ENCODE results near the gene ATXN1.
"Not testable (repeated sequence)": the region's sequence is repeated elsewhere in the genome, so short reads cannot be mapped to it uniquely, and the experiment has no call there.

The ATXN1 gene

DNA sequence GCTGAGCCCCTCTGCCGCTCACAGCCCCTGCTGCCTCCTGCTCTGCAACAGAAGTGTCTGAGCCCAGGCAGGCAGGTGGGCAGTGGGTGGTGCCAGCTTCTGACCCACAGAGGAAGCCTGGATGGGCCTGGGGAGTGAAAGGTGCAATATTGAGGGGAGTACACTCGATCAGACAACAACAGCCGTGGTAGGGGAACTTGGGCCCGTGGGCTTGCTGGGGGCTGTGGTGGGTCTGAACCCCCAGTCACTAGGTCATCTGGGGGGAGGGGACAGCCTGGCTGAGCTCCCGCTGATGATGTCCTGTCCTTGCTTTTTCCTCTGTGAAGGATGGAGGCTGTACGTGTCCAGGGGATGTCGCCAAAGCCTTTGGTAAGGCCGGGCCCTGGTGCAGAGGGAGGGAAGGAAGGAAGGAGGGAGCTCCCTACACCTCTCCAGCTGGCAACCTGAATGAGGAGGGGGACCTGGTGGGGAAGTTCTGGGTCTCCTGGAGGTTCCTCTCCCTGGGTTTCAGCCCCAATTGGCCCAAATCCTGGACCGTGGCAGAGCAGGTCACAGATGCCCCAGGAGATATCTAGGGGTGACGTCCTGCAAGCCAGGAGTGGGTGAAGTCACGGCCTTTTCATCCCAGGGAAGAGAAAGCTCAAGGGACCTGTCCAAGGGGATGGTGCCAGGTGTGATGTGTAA is 475.7 kb downstream of the ATXN1 start:
- DNase-seq: no peak

DNA sequence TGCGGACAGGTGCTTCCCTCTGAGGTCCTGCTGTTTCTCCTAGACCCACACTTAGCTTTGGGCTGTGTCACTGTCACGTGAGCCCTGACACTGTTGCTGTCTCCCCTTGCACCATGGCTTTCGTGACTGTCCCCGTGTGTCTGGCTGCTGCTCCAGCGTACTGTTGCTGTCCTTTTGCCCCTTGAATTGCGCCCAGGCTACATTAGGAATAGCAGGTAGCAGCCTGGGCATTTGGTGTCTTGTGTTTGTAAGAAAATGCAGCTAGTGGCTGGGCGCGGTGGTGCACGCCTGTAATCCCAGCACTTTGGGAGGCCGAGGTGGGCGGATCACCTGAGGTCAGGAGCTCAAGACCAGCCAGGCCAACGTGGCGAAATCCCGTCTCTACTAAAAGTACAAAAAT is 476.8 kb downstream of the ATXN1 start:
- no peak for DNase-seq

DNA sequence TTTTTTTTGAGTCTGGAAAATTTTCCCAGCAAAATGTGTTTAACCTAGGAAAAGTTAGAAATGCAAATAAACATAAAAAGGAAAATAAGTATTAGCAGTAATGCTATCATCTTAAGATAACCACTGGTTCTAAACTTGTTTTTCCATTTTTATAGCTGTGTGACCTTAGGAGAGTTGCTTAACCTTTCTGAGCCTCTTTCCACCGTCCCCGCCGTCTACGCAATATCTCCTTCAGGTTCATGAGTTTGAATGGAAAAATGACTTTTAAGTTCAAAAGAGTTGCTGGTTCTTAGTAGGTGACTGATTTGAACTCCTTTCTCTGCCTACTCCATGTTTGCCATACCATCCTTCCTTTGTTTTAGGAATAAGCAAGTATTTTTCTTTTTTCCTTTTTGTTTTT is 478.9 kb downstream of the ATXN1 start:
- no peak for DNase-seq

DNA sequence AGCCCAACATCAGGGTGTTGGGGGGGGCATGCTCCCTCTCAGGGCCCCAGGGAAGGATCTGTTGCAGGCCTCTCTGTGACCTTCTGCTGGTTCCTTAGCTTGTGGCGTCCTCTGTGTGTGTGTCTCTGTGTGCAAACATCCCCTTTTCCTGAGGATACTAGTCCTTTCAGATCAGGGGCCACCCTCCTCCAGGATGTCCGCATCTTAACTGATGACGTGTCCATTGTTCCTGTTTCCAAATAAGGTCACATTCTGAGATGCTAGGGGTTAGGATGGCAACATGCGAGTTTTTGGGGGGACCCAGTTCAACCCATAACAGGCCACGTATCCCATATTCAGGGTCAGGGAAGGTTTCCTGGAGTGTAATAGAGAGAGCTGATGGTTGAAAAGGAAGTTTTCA is 482.0 kb downstream of the ATXN1 start:
- DNase-seq: no peak

DNA sequence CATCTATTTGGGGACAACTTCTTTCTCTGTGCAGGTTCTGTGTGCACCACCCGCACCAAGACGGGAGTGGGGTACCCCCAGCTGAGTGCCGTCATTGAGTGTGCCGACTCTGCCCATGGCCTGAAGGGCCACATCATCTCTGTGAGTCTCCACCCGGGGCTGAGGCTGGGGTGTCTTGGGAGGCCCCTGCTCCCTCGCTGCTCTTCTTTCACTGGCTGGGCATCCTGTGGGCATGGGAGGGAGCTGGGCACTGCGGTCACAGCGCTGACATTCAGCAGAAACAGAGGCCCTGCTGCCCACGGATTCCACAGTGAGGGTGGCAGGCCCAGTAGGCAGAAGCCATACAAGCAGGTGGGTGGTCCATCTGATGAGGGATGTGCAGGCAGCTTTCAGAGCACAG is 482.5 kb downstream of the ATXN1 start:
- no peak for DNase-seq

DNA sequence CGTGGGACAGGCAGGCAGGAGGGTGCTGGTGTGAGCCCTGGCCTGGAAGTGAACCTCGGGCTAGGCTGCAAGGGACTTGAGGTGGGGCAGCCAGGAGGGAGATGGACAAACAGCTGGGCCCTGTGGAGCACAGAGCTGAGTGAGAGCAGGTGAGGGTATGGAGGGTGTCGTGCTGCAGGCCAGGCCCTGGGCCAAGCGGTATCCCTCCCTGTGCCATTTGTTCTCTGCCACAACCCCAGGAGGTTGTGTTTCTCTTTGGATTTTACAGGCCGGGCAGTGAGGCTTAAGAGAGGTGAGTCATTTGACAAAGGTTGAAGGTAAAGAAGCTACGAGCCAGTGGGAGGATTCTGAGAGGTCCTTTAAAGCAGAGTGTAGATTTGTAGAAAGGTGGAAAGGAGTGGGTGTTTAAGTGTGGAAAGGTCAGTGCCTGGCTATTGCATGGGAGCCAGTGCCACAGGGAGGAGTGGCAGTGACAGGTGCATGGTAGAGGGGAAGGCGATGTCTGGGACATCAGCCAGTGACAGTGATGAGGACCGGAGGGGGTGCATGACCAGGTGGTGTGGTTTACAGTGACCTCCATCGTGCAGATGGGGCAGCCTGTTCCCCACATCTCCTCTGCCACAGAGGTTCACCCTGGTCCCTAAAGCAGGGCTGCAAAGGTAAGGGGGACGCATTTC is 483.1 kb downstream of the ATXN1 start:
- DNase-seq: no peak

DNA sequence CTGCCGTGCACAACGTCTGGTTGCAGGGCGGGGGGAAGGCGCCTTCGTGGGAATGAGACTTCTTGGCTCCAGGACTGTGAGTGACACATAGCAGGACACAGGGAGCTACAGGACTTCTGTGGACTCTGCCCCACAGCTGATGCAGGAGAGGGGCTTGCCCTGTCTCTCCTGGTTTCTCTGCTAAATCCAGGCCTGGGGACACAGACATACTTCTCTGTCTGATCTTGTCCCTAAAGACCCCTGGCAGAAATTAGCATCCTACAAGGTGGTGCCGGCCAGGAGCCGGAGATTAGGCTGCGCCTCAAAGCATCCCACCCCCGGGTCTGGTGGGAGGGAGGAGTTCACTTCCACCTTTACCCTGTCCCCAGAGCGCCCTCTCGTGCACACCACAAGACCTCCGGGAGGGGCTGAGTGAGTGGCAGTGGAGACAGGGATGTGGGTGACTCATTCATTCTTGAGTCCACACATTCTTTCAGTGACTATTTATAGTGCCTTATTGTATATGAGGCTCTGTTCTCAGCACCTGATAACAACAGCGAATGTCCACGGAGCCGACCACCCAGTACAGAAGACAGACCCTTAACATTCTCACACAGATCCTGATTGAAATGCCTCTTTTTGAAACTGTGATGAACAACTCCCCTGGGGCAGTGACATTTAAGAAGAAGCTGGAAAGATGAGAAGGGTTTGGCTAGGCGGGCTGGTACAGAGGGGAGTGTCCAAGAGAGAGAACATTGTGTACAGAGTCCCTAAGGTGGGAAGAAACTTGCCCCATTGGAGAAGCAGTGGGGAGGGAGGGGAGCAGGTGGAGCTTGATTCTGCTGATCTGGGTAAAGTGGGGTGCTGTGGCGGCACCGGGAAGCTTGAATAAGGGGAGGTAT is 483.9 kb downstream of the ATXN1 start:
- DNase-seq: no peak

DNA sequence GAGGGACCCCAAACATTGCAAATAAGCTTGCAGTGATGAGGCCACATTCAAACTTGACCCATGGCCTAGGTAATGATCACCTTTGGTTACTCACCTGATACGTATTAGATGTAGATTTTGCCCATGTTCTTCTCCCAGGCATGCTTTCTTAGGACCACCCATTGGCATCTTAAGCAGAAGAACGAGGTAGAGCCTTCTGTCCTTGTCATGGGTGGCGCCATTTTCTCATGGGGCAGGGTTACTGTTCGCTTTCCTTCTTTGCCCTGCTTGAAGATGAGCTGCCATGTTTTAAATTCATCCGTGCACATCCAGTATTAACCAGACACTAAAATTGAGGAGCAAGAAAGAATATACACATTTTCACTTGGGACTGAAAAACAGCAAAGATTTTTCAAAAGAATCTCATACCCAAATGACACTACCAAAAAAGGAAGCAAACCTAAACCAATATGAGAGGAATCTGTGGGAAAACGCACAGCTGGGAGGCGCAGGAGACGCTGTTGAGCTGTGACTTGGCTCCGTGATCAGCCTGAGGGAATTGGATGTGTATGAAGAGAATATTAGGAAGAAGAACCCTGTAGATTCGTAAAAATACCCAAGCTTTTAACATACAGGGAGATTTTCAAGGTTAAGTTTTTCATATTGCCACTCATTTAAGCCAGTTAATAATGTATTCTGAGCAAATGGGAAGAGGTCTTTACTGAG is 486.2 kb downstream of the ATXN1 start:
- DNase-seq: no peak

DNA sequence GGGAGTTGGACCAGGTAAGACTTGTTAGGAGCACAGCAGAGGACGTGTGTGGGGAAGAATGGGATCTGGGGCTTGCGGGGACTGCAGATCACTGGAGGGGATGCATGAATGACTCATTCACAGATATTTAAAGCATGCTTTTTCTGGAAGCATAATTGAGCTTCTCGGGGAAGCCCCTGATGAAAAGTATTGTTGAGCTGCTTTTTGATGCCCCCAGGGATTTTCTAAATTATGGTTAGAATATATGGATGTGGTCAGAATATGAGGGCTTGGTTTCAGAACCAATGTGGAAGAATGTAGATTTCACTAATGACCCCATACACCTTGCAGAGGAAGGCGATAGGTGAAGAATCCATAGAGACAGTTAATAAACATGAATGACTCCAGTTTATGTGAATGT is 486.8 kb downstream of the ATXN1 start:
- no peak for DNase-seq

DNA sequence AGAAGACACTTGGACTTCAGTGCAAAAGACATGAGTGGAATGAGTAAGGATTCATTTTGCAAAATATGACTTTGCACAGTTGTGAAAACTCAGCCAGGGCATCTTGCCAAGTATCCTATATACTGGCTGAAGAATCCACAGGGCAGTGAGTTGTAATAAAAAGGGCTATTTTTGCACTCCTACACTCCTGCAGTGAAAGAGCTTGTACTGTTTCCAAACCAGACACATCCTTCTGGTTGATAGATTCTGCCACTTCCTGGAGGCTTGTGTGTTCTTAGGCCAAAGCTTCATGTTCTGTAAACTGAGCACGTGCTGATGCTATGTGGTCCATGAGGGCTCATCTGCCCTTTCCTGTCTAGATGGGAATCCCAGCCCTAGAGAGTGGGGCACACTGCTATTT is 488.0 kb downstream of the ATXN1 start:
- no peak for DNase-seq

DNA sequence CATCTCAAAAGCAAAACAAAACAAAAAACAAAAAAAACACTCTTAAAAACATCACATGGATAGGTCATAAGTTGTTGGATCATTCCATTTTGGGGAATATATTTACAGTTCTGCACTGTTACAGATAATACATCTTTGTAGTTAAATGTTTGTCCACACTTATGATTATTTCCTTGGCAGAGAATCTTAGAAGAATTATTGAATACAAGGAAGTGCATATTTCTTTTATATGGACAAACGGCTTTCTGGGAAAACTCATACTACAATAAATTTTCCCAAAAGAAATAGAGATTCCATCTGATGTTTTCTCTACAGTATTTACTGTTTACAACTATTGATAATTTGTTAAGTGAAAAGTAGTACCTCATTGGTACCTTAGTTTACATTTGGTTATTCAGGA is 489.1 kb downstream of the ATXN1 start:
- DNase-seq: no peak

DNA sequence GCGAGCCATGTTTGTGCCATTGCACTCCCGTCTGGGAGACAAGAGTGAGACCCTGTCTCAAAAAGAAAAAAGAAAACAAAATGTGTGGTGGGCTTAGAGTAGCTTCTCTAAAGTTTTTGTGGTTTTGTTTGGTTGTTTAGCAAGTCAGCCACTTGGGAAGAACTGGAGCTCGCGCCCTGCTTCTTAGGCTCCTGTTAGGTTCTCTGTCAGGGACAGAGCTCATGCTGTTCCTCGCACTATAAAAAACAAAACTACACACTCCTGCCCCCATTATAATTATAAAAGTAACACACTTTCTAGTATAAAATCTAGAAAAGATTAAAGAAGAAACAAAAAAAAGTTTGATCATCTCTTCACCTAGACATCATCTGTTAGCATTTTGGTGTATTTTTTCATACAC is 489.8 kb downstream of the ATXN1 start:
- no peak for DNase-seq

DNA sequence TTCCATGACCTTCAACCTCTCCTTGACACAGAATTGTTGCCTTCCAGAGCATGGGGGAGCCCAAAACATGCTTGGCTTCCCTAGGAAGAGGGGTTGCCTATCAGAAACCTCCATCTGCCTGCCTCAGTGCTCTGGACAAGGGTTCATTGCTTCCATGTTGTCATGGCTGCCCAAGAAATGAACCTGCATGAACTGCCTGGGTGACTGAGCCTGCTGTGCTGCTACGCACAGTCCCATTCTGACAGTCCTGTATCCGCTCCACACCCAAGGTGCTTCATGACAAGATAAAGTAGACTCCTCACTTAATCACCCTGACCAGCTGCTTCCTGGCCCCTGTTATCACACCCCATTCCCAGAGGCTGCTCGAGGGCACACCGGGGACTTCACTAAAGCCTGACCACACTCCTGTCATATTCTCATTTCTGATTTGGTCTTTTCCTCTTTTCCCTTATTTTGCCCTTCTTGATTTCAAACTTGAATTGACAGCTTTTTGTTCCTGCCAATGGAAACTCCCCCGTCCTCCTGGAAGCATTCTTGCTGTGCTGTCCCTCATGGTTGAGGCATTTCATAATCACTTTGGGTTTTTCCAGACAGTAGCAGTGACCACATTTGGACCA is 491.0 kb downstream of the ATXN1 start:
- no peak for DNase-seq

DNA sequence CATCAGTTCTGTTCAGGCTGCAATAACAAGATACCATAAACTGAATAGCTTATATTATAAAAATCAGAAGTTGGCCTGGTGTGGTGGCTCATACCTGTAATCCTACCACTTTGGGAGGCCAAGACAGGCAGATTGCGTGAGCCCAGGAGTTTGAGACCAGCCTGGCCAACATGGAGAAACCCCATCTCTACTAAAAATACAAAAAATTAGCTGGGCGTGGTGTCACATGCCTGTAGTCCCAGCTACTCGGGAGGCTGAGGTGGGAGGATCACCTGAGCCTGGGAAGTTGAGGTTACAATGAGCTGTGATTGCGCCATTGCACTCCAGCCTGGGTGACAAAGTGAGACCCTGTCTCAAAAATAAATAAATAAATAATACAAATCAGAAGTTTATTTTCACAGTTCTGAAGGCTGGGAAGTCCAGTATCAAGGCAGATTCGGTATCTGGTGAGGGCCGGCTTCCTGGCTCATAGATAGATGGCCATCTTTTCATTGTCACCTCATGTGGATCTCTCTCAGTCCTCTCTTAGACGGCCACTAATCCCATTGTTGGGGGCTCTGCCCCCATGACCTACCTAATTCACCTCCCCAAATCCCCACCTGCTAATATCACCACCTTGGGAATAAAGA is 491.7 kb downstream of the ATXN1 start:
- not testable (repeated sequence) for DNase-seq

DNA sequence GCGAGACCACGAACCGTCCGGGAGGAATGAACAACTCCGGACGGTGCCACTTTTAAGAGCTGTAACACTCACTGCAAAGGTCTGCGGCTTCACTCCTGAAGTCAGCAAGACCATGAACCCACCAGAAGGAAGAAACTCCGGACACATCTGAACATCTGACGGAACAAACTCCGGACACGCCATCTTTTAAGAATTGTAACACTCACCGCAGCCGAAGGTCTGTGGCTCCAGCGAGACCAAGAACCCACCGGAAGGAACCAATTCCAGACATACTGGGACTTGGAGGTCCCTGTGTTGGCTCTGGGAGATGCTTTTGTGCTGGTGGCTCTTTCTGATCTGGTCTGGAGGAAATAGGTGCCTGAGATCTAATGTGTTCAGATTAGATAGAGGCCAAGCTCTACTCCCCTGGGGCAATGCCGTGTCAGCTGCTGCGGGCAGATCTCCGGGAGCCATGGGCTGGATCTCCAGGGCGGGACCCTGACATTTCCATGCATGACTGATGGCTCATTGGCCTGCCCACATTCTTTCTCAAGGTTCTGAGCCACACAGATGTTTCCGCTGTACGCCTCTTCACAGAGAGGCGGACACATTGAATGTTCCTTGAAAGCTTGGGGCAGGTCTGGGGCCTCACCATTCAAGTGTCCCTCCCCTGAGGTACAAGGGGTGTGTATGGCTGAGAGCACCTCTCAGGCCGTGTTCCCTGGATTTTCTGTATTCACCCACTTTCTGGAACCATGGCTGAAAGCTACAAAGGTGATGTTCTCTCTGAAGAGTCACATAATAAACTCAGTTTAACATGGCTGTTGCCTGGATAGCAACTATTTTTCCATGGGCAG is 493.6 kb downstream of the ATXN1 start:
- DNase-seq: no peak

DNA sequence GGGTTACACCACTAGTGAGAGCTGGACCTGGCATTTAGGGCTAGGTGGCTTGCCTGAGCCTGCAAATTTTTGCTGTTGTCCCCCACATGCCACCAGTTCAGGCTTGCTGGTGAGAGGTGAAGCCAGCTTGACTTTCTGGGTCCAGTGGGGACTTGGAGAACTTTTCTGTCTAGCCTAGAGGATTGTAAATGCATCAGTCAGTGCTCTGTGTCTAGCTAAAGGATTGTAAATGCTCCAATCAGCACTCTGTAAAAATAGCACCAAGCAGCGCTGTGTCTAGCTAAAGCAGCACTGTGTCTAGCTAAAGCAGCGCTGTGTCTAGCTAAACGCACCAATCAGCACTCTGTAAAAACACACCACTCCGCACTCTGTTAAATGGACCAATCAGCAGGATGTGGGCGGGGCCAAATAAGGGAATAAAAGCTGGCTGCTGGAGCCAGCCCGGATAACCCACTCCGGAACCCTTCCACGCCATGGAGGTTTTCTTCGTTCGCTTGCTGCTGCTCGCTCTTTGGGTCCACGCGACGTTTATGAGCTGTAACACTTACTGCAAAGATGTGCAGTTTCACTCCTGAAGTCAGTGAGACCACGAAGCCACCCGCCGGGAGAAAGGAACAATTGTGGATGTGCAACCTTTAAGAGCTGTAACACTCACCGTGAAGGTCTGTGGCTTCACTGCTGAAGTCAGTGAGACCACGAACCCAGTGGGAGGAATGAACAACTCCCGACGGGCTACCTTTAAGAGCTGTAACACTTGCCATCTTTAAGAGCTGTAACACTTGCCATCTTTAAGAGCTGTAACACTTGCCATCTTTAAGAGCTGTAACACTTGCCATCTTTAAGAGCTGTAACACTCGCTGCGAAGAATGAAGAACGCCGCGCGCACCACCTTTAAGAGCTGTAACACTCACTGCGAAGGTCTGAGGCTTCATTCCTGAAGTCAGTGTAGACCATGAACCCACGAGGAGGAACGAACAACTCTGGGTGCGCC is 495.6 kb downstream of the ATXN1 start:
- DNase-seq: no peak

DNA sequence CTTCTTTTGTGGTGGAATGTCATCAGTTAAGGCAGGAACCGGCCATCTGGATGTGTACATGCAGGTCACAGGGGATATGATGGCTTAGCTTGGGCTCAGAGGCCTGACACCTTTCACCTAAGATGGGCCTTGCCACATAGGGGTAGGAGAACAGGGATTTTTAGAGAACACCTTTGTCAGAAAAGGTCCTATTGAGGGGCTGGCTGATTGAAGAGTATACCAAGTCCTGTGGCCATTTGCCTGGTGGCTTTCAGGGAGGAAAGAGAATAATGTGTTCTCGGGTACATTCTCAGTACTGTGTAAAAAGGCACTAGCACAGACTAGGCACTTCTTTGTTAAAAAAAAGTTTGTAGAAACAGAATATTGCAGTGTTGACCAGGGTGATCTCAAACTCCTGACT is 496.5 kb downstream of the ATXN1 start:
- DNase-seq: no peak

DNA sequence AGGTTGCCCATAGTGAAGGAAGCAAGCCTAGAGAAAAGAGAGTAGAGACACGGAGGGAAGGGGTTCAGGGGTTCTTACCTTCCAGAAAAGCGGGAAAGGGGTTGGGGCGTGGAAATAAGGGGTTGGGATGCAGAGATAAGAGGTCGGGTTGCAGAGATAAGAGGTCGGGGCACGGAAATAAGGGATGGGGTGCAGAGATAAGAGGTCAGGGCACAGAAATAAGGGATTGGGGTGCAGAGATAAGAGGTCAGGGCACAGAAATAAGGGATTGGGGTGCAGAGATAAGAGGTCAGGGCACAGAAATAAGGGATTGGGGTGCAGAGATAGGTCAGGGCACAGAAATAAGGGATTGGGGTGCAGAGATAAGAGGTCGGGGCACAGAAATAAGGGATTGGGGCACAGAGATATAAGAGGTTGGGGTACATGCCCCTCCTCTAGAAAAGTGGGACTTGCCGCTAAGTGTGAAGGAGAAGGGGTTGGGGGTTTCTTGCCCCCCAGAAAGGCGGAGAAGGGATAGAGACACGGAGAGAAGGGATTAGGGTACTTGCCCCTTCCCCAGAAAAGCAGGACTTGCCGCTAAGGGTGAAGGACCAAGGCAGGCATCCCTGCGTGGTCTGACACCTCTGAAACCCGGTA is 497.7 kb downstream of the ATXN1 start:
- DNase-seq: not testable (repeated sequence)

DNA sequence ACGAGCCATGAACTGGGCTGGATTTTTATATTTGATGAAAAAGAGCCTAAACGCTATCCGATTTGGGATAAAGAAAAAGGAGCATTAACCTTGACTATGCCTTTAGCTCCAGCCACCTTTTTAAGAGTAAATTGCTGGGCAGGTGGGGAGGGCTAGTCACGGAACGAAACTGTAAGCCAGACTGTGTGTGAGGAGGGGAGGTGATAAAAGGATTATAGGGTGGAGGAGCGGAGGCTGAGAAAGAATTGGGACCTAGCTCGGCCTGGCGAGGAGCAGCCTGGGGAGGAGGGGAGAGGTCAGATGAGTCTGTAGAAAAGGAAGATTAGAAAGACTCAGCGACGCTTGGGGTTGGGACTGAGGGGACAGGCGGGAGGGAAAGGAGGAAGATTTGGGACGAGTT is 498.5 kb downstream of the ATXN1 start:
- DNase-seq: not testable (repeated sequence)

DNA sequence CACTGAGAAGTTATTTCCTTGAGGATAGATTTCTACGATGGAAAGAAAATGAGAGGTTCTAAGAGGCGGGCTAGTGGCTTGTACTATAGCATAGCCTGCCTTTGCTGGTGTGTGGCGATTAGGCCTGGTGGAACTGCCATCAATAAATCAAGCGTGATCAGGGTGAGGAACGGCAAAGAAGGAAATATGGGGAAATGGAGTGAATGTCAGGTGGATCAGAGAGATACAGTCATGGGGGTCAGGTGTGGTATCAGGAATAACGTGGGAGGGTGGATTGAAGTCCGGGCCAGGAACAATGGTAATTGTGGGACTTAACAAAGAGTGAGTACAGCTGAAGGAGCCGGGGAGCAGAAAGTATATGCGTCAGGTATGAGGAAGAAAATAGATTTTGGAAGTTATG is 500.7 kb downstream of the ATXN1 start:
- not testable (repeated sequence) for DNase-seq
